GM18873 (cell line): ENCODE data around the gene CPNE8.

ENCODE experiments used
- ATAC-seq: cut with Tn5 transposase; IDR thresholded peaks from one replicate; pipeline ENCODE4 v1.9.1; 2021; ENCODE audit warnings: mild to moderate bottlenecking, moderate library complexity, moderate number of reproducible peaks; ENCODE audit not compliant: unreplicated experiment, low FRiP score

The CPNE8 gene

GRCh38 chr12:38898001-38898684 is 7.2 kb downstream of the CPNE8 start:
- ATAC-seq, result no peak

GRCh38 chr12:38895446-38895845 is 9.9 kb downstream of the CPNE8 start:
- ATAC-seq, result no peak

GRCh38 chr12:38892976-38893375 is 12.4 kb downstream of the CPNE8 start:
- ATAC-seq, result no peak

- ATAC-seq, result no peak
Observed at GRCh38 chr12:38892087-38892786, 13.2 kb downstream of the CPNE8 start.

- ATAC-seq, result no peak
Observed at GRCh38 chr12:38890102-38890855, 15.1 kb downstream of the CPNE8 start.

DNA sequence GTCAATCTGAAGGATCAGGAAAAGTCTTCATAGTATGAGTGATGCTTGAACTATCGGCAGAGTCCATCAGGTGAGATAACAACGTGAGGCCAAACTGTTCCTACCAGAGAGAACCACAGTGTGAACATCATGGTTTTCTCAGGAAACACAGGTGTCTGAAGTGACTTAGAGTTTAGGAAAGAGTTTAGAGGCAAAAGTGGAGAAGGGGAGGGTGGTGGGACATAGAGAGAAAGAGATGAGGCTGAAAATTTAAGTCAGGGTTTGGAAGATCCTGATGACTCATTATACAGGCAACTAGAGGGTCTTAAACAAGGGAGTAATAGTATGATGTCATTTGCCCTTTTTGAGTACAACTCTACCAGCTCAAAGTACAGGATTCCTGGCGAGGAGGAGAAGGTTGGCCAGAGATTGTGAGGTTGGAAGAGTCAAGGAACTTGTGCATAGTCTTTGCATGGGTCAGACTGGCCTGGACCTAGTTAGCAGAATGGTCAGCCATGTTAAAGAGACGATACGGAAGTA is 16.0 kb downstream of the CPNE8 start:
- ATAC-seq, result no peak

GRCh38 chr12:38887770-38888169 is 17.6 kb downstream of the CPNE8 start:
- ATAC-seq, result no peak

- no peak for ATAC-seq
Observed at GRCh38 chr12:38886931-38887330, 18.5 kb downstream of the CPNE8 start.

DNA sequence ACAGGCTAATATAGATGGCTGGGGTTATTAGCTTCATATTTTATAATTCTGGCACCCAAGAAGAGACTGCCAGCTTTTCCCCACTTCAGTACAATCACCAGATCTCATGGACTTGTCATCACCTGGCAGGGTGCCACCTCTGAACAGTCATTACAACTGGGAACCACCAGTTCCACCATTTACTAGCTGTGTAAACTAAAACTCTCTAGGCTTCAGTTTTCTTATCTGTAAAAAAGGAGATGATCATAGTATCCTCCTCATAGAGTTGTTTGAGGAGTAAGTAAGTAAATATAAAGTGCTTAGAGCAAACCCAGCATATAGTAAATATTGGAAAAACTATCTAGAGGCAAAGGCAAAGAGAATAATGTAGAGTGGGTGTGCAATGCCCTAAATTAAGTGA is 19.3 kb downstream of the CPNE8 start:
- no peak for ATAC-seq

GRCh38 chr12:38884666-38885065 is 20.7 kb downstream of the CPNE8 start:
- ATAC-seq, result no peak

DNA sequence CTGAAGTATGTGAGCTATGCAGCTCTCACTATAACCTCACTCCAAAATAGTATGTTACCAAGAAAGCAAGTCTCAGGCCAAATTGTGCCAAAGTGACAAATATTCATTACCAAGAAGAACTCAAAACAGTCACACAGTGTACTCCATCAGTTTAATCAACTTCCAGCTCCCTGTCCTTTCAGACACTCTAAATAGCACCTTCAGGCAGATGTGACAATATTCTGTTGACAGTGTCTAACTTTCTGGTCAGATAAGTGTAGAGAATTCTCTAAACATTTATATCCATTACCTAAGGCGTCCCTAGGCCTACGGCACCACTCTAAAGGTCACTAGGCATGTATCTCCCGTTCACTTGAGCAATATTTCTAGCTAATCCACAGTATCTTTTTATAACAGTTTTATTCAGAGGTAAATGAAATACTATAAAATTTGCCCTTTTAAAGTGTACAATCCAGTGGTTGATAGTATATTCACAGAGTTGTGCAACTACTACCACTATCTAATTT is 21.7 kb downstream of the CPNE8 start:
- no peak for ATAC-seq

GRCh38 chr12:38880288-38880687 is 25.1 kb downstream of the CPNE8 start:
- ATAC-seq, result peak; percentile 56

DNA sequence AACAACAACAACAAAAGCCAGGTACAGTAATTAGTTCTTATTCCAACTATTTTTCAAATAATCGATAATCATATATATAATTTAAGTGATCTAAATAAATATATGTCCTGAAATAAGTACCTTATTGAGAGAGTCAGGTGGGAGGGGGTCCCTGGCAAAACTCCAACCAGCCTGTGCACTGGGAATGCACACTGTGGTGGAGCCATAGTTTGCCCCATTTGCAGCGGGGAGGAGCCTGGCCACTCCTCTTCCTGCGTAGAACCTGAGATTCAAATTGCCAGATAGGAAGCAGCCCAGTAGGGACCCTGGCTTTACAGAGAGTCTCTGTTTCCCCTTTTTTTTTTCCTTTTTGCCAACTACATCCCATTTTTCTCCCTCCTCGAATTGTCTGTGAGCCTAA is 26.4 kb downstream of the CPNE8 start:
- ATAC-seq, result no peak

GRCh38 chr12:38878333-38878705 is 27.1 kb downstream of the CPNE8 start:
- ATAC-seq, result no peak

GRCh38 chr12:38875586-38876228 is 29.7 kb downstream of the CPNE8 start:
- ATAC-seq, result no peak

GRCh38 chr12:38872561-38872960 is 32.8 kb downstream of the CPNE8 start:
- no peak for ATAC-seq

DNA sequence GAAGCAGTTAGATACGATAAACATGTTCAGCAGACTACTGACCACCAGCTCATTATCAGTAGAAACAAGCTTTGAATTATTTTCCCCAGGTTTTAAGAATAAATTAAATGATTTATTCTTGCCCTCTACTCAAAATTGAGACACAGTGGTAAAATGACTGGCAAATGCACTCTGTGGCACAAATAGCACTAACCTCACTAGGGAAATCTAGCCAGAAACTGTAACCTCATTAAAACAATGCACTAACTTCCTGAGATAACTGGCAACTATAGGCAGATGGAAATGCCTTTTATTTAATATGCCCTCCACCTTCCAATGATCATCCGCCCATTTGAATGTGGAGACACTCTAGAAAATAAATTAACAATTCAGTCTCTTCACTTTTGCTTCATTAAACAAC is 33.2 kb downstream of the CPNE8 start:
- no peak for ATAC-seq

DNA sequence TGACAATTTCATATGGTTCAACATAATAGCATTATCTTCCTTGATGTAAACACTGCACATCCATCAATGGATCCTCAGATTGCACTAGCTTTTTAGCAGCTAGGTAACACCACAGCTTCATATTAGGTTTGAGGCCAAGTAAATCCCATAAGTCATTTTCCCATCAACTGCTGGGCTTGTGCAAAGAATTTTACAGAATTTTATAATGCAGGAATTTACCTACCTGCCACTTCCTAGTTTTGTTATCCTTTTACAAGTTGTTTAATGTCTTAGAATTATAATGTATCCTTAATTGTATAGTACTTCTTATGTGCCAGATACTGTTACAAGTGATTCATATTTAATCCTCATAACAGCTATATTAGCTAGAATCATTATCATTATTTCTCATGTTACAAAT is 36.4 kb downstream of the CPNE8 start:
- ATAC-seq, result no peak

DNA sequence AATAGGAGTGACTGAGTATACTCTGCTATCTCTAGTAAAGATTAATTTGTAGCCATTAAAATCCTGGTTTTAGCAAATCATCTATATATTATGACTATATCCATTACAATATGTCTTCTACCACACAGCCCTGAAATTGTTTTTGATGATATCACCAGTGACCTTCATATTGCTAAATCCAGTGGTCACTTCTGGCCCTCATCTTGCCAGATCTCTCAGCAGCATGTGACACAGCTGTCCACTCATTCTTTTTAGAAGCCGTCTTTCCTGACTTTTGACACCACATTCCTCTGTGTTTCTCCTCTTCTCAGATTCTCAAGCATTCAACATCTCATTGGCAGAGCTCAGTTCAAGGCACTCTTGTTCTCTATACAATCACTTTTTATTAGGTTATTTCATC is 54.9 kb downstream of the CPNE8 start:
- ATAC-seq, result no peak

GRCh38 chr12:38847247-38847646 is 58.1 kb downstream of the CPNE8 start:
- no peak for ATAC-seq

GRCh38 chr12:38844267-38844666 is 61.1 kb downstream of the CPNE8 start:
- ATAC-seq, result no peak
